Esophagus squamous epithelium (tissue), 5 donors: ENCODE data around the gene ETV6. TPM values are rescaled to one million over a fixed set of nuclear protein-coding genes. Genes with fewer than 3 reads are reported as not detected.

ENCODE experiments used
- DNase-seq: peaks from one replicate; lab custom pipeline; 2025; lab: John Stamatoyannopoulos, UW
- H3K27ac ChIP-seq, 4 donors: fragments of 200-600 bp; sonication (generic); one replicate each; pipeline ENCODE4 v1.5.1; 2016 to 2019; ENCODE audit warnings: mild to moderate bottlenecking in 1 of 4
- H3K27me3 ChIP-seq, 4 donors: fragments of 200-600 bp; sonication (generic); 1 replicate in 3 of 4; 2 replicates in 1 of 4; pipeline versions ENCODE4 v1.5.1 to v1.6.0; 2017 to 2021; ENCODE audit warnings: antibody characterized with exemption in 1 of 4
- H3K36me3 ChIP-seq, 3 donors: fragments of 200-600 bp; sonication (generic); one replicate each; pipeline ENCODE4 v1.5.1; 2016 to 2019
- H3K4me1 ChIP-seq, 3 donors: fragments of 200-600 bp; sonication (generic); one replicate each; pipeline ENCODE4 v1.5.1; 2017 to 2019
- H3K4me3 ChIP-seq, 4 donors: fragments of 200-600 bp; sonication (generic); 1 replicate in 3 of 4; 2 replicates in 1 of 4; pipeline ENCODE4 v1.5.1; 2016 to 2019; ENCODE audit warnings: mild to moderate bottlenecking in 2 of 4, moderate library complexity in 1 of 4
- H3K9me3 ChIP-seq, 3 donors: fragments of 200-600 bp; sonication (generic); one replicate each; pipeline ENCODE4 v1.5.1; 2016 to 2019
- POLR2A ChIP-seq, 4 donors: fragments of 450-650 bp; IDR thresholded peaks; one replicate each; pipeline ENCODE4 v1.6.1; 2017; ENCODE audit warnings: antibody characterized with exemption in 4 of 4, mild to moderate bottlenecking in 4 of 4, moderate library complexity in 3 of 4
- WGBS, 2 donors: methylation state at CpG; one replicate each; pipeline ENCODE4 v1.1.5; 2018; 5-methylcytosine and 5-hydroxymethylcytosine counted together
- intact Hi-C: fragments of 100-400 bp; cut with DNase I; formaldehyde crosslinking; loops from one replicate; pipeline ENCODE4 v1.15.0; 2022
- total RNA-seq, 4 donors: library from RNA; depleted of rRNA; stranded (reverse); fragments of >200 nt; gene quantifications; one replicate each; pipeline ENCODE4 v1.1.0, GENCODE V29; 2016
- TF ChIP-seq, protein P1 (sequence below), 6 experiments: fragments of 450-650 bp in 4 of 6; fragments of 200-600 bp in 2 of 6; sonication (generic) in 2 of 6; IDR thresholded peaks; one replicate each; pipeline ENCODE4 v1.5.1; 2016 to 2019; ENCODE audit warnings: antibody characterized with exemption in 6 of 6, mild to moderate bottlenecking in 4 of 6, moderate library complexity in 4 of 6
- donor health status: DM: yes; HTN: yes; CAD: no.

Gene ETV6
- total RNA-seq, 4 donors from 2014 or later = 11.3 to 17.3 (median 13.8) TPM

DNA sequence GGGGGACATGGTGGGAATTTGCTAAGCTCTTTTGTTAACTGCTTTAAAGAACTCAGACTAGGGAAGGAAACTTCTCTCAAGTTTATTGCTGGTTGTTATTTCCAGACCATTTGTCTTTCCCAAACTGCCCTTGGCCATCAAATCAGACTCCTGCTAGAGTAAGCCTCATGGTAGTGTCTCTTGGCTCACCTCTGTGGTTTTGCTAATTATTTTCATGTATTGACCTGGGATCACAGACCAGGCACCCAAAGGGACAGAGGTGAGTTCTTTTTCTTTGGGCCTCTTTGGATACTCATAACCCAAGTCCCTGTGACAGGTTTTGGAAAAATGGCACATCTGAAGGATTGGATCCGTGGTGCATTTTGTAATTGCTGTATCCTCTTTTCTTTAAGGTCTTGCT is 11.2 kb downstream of the ETV6 start:
- peaks cover 13 to 98% (median 53%) of the 10 kb centered on the region in 3 donors for H3K4me1 ChIP-seq
- H3K36me3 ChIP-seq = no peaks in the 10 kb centered on the region
- DNase-seq = no peak
- TF ChIP-seq POLR2A (IDR thresholded peaks at IDR 0.05) = no peak
- TF ChIP-seq, protein P1, sequence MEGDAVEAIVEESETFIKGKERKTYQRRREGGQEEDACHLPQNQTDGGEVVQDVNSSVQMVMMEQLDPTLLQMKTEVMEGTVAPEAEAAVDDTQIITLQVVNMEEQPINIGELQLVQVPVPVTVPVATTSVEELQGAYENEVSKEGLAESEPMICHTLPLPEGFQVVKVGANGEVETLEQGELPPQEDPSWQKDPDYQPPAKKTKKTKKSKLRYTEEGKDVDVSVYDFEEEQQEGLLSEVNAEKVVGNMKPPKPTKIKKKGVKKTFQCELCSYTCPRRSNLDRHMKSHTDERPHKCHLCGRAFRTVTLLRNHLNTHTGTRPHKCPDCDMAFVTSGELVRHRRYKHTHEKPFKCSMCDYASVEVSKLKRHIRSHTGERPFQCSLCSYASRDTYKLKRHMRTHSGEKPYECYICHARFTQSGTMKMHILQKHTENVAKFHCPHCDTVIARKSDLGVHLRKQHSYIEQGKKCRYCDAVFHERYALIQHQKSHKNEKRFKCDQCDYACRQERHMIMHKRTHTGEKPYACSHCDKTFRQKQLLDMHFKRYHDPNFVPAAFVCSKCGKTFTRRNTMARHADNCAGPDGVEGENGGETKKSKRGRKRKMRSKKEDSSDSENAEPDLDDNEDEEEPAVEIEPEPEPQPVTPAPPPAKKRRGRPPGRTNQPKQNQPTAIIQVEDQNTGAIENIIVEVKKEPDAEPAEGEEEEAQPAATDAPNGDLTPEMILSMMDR (IDR thresholded peaks at IDR 0.05) = no peak
- H3K27me3 ChIP-seq = no peaks in the 10 kb centered on the region
- 83 to 100% methylated on average over 1 of the region's 1 CpG for WGBS, 2 donors
- intact Hi-C loops = no loop called here
- H3K4me3 ChIP-seq = no peak overlapping the region
- peak overlapping the region; percentile 29 to 68 (median 63) for H3K27ac ChIP-seq
- H3K9me3 ChIP-seq = no peaks in the 10 kb centered on the region

DNA sequence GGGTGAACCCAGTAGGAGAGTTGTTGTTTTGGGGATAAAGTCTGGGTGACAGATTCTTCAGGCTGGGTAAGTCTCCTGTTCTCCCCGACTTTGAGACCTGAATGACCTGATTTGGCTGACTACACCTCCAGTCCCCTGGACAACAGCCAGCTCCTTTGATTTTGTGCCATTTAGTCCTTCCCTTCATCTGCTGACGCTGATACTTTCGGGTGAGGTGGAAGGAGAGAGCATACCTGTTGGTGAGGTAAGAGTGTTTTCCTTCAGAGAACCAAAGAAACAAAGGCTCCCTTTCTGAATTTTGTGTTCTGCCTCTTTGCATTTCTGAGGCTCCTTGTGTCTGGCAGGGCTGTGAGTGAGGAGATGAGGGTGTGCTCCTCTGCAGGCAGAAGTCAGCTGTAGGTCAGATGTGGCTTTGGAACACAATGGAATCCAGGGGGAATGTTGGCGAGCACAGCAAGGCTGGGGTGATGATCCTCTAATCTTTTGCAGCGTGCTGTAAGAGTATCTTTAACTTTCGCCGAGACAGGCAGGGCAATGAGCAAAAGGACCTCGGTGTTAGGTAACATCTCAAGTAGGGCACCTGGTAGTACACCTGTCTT is 12.1 kb downstream of the ETV6 start:
- TF ChIP-seq, protein P1 (IDR thresholded peaks at IDR 0.05) = no peak
- no peak for TF ChIP-seq POLR2A (IDR thresholded peaks at IDR 0.05)
- peaks cover 13 to 98% (median 47%) of the 10 kb centered on the region in 3 donors for H3K4me1 ChIP-seq
- no peaks in the 10 kb centered on the region for H3K9me3 ChIP-seq
- no peak overlapping the region for H3K4me3 ChIP-seq
- H3K27ac ChIP-seq = peak overlapping the region; percentile 29 to 68 (median 63)
- intact Hi-C loops = no loop called here
- DNase-seq = no peak
- no peaks in the 10 kb centered on the region for H3K36me3 ChIP-seq
- H3K27me3 ChIP-seq = no peaks in the 10 kb centered on the region
- 49 to 64% methylated on average over 7 to 8 of the region's 8 CpGs for WGBS, 2 donors

DNA sequence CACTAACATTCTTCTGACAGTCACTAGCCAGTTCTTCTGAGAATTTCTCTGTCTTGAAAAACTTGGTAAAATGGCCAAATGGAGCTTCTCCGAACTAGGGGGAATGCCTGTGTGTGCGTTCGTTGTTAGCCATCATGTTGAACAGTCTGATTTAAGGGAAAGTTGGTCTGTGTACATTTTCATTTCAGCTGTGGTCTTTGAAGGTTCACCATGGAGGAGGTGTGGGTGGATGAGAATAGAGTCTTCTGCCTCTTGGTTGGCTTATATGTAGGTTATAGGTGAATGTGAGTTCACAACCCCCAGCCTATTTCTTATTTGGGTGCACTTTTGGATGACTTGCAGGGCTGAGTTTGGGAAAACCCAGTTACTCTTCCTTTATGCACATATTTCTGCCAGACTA is 12.9 kb downstream of the ETV6 start:
- Histone ChIP-seq H3K4me1 (peaks cover 13 to 95% (median 43%) of the 10 kb centered on the region in 3 donors), H3K36me3 (no peaks in the 10 kb centered on the region), H3K27ac (peak overlapping the region; percentile 29 to 68 (median 63)), H3K9me3 (no peaks in the 10 kb centered on the region), H3K27me3 (no peaks in the 10 kb centered on the region), H3K4me3 (no peak overlapping the region)
- no peak for DNase-seq
- WGBS, 2 donors = 82 to 90% methylated on average over 3 of the region's 3 CpGs
- TF ChIP-seq POLR2A (IDR thresholded peaks at IDR 0.05) = no peak
- TF ChIP-seq, protein P1 (IDR thresholded peaks at IDR 0.05) = no peak
- intact Hi-C loops = no loop called here

DNA sequence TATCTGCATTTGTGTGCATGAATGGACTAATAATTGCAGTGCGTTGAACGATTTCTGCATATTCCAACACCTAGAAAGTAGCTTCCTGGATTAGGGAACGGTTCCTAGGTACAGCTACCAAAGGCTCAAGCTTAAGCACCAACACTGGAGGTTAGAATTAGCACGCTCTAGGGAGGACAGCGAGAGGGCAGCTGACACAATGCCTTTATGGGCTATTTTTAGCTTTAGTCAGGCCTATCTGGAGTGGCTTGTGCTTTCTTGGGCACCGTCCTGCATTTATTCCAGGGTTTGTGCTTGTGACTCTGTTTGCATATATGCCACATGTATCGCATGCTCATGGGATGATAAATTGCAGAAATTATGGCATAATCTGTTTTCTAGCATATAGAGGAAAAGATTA is 13.7 kb downstream of the ETV6 start:
- 70 to 84% methylated on average over 7 of the region's 7 CpGs for WGBS, 2 donors

DNA sequence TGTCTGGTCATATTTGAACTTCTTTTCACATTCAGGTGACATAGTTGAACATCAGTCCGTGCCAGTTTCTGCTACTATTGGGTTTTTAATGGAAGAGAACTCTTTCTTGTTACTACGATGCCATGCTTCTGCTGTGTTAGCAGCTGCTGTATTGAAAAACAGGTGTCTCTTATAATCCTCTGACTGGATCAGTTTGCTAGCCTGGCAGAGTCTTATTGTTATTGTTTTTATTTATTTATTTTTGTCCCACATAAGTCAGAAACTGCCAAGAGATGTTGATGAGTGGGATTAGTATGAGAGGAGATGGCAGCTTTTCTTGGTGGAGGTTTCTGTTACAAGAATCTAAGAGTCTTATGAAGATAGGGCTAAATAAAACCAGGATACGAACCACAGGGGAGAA is 14.6 kb downstream of the ETV6 start:
- Histone ChIP-seq H3K27me3 (no peaks in the 10 kb centered on the region), H3K36me3 (no peaks in the 10 kb centered on the region), H3K4me1 (peaks cover 15 to 89% (median 38%) of the 10 kb centered on the region in 3 donors), H3K9me3 (no peaks in the 10 kb centered on the region), H3K4me3 (no peak overlapping the region), H3K27ac (peak overlapping the region in 1 of 4 donors; percentile 41)
- DNase-seq = no peak
- 75 to 89% methylated on average over 3 of the region's 3 CpGs for WGBS, 2 donors
- intact Hi-C loops = no loop called here
- TF ChIP-seq, protein P1 (IDR thresholded peaks at IDR 0.05) = no peak
- TF ChIP-seq POLR2A (IDR thresholded peaks at IDR 0.05) = no peak

More for the DNA sequence above, 13.7 kb downstream of the ETV6 start:
- no peaks in the 10 kb centered on the region for H3K9me3 ChIP-seq
- no peaks in the 10 kb centered on the region for H3K27me3 ChIP-seq
- no peak for DNase-seq
- TF ChIP-seq, protein P1 (IDR thresholded peaks at IDR 0.05) = no peak
- no peak for TF ChIP-seq POLR2A (IDR thresholded peaks at IDR 0.05)
- H3K4me3 ChIP-seq = no peak overlapping the region
- peak overlapping the region in 3 of 4 donors; percentile 41 to 68 (median 65) for H3K27ac ChIP-seq
- peaks cover 13 to 89% (median 41%) of the 10 kb centered on the region in 3 donors for H3K4me1 ChIP-seq
- intact Hi-C loops = no loop called here
- H3K36me3 ChIP-seq = no peaks in the 10 kb centered on the region
